Activated CD4-positive, alpha-beta T cell treated with anti-CD3 and anti-CD28 coated beads, Interleukin-2, Interleukin-4, amounts not matched to agents 100 ng/mL and 50 ng/mL, durations not matched to agents 16 hours and 8 hours (primary cell): ENCODE measurements around the gene FAM114A1.
A peak's percentile ranks its signal among the peaks of the same experiment; 100 is the strongest.

Source experiments
- DNase-seq: peaks from one replicate; pipeline ENCODE4 v3.0.0-alpha.2; 2020; ENCODE audit warnings: low spot score

FAM114A1 gene

DNA sequence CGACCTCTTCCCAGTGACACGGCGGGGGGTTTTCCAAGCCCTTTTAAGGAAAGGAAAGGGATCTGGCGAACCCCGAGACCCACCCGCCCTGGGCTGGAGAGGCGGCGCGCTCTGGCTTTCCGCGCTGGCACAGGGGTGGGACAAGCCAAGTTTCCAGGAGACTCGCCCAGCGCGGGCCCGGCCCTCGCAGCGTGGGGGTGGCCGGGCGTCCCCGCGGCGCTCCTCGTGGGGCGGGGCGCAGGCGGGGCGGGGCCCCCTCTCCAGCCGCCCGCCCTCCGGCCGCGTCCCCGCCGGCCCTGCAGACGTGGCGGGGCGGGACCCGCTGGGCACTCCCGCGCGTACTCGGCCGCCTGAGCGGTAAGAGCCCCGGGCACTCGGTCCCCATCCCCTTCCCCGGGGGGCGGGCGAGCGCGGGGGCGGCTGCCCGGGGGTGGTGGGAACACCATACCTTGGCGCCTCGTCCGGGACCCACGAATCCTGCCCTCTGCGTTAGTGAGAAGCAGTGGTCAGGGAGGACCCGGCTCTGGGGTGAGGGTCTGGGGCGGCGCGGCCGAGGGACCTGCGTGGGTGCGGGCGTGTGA, at the start of gene FAM114A1:
FAM114A1 (plus strand) TSS at position 329 of the 581 bp plus-strand sequence. CDS start 10,273 bp downstream, outside the sequence.
- DNase-seq = no peak

DNA sequence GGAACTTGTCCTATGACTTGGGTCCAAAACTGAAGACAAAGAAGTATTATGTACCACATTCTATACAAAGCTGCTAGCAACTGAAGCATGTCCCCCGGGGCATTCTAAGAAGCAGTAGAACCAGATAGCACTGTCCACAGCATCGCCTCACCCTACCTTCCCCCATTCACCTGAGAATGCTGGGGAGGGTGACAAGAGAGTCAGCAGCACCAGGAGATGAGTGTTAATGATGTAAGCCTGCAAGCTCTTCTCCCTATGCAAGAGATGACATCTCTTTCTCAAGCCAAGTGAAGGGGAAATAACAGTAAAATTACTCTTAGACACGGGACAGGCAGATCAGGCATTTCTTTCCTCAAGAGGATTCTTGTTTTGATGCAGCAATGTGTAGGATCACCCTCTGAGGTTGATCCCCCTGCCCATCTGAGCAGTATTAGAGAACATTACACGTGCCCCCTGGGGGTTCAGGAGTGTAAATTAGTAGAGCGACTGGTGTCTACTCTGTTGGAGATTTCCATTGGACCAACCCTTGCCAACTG, 49.1 kb upstream of the FAM114A1 start:
- no peak for DNase-seq

- DNase-seq = no peak
Measured at GRCh38 chr4:38819569-38819968, 48.0 kb upstream of the FAM114A1 start.

DNA sequence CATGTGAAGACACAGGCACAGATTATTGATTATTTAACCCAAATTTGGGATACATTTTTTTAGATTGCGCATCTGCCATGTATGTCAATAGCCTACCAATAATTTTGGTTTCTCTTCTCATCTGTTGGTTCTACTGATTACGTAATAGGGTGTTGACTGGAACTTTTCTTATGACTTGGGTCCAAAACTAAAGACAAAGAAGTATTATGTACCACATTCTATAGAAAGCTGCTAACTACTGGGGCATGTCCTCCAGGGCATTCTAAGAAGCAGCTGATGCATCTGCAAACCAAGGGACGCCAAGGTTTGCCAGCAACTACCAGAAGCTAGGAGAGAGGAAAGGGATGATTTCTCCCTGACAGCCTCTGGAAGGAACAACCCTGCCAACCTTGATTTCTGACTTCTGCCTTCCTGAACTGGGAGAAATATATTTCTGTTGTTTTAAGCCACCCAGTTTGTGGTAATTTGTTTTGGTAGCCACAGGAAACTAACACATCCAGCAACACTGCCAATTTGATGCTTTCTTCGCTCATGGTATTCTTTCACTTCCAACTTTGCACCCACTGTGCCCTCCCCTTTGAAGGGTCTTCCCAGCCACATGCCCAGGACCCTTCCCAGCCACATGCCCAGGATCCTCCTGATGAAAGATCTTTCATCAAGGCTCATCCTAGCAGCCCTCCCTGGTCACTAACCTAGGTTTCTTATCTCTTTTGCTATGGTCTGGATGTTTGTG, 47.1 kb upstream of the FAM114A1 start:
- no peak for DNase-seq

GRCh38 chr4:38821739-38822138, 45.9 kb upstream of the FAM114A1 start:
- no peak for DNase-seq

DNA sequence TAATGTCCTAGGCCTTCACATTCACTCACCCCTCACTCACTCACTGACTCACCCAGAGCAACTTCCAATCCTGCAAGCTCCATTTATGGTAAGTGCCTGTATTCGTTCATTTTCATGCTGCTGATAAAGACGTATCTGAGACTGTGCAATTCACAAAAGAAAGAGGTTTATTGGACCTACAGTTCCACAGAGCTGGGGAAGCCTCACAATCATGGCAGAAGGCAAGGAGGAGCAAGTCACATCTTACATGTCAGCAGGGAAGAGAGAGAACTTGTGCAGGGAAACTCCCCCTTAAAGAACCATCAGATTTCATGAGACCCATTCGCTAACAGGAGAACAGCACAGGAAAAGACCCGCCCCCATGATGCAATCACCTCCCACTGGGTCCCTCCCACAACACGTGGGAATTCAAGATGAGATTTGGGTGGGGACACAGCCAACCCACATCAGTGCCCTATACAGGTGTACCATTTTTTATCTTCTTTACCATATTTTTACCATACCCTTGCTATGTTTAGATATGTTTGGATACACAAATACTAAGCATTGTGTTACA, 44.8 kb upstream of the FAM114A1 start:
- no peak for DNase-seq

DNA sequence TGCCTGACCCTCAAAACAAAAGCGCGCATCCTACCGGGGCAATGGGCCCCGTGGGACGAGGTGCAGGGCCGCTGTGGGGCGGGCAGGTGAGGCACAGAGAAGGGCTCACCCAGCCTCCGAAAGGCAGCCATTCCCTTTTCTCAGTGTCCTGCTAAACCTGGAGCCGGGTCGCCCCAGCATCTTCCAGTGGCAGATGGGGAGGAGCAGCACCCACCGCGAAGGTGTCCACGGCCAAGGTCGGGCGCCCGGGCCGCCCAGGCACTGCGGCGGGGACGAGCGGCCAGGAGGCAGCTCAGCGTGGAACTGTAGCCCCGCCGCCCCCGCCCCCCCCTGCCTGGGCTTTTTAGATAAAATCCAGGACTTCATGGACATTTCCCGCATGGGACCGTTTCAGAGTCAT, 43.8 kb upstream of the FAM114A1 start:
- no peak for DNase-seq

- DNase-seq = no peak
Measured at GRCh38 chr4:38829237-38829636, 38.4 kb upstream of the FAM114A1 start.

GRCh38 chr4:38831653-38832052, 36.0 kb upstream of the FAM114A1 start:
- no peak for DNase-seq

GRCh38 chr4:38832206-38832605, 35.4 kb upstream of the FAM114A1 start:
- no peak for DNase-seq

DNA sequence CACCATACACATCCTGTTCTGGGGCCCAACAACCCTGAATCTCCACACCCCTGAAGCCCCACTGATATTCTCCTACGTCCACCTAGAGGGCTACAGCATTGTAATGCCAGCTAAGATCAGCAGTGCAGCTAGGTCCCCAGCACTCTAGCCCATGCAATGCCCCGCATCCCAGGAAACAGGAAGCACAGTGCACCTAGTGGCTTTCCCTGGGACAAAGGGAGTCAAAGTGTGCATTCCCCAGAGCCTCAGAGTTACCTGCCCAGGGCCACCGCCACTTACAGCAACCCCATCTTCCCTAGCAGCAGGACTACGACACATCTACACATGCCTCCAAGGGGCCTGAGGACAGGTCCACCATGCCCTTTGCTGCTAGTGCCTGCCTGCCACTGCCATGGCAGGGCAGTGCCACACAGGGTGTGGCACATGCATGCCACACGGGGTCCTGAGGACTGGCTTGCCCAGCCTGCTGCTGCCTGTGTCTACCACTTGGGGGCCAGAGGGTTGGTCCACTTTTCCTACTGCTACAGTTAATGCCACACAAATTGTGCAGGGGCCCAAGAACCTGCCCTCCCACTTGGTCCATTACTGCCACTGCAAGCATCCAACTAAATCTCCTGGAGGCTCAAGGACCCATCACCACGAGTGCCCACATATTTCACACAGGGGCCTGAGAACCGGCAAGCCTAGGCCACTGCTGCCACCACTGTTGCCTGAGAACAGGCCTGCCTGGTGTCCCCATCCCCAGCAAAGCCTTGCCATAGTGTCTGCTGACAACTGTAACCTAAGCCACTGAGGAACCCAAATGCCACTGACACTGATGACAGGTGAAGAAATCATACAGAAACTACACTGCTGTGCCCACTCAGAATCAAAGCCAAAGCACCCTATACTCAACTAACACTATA, 34.7 kb upstream of the FAM114A1 start:
- DNase-seq = no peak

DNA sequence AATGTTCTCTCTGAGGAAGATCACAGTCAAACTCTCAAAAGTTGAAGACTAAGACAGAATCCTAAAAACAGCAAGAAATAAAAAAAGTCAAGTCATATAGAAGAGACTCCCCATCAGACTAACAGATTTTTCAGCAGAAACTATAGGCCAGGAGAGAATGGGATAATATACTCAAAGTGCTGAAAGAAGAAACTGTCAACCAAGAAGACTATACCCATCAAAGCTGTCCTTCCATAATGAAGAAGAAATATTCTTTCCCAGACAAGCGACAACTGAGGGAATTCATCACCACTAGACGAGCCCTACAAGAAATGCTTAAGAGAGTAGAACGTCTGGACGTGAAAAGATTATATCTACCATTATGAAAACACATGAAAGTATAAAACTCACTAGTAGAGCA, 33.0 kb upstream of the FAM114A1 start:
- DNase-seq = no peak

- no peak for DNase-seq
Measured at GRCh38 chr4:38837334-38837733, 30.3 kb upstream of the FAM114A1 start.

GRCh38 chr4:38837849-38838248, 29.8 kb upstream of the FAM114A1 start:
- DNase-seq = peak; percentile 36

DNA sequence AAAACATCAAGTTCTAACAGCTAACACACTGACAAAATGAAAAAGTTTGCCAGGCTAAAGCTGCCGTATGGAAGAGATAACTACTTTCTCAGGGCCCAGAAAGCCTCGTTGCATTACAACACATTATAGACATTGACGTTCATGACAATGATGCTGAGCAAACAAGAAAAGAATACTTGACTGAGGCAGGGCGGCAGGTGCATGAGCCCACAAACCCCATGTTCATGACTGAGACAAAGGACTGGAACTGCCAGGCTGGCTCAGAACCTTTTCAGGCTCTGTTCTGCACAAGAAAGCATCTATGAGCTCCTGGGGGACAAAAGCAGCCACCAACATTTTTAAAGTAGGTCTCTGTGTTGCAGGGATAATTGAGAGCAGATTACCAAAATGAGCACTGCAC, 24.6 kb upstream of the FAM114A1 start:
- DNase-seq = no peak

DNA sequence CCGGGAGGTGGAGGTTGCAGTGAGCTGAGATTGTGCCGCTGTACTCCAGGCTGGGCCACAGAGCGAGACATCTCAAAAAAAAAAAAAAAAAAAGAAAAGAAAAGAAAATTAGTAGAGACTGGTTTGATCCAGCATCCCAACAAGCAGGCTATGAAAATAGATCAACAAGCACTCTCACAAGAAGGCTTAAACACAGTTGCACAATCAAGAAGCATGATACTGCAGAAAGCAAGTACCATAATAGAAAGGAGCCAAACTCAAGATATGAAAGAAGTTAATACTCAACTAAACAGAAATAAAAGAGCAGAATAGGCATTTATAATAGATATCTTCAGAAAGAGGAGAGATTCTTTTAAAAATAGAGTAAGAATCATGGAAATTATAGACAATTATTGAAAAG, 21.6 kb upstream of the FAM114A1 start:
- DNase-seq = no peak

DNA sequence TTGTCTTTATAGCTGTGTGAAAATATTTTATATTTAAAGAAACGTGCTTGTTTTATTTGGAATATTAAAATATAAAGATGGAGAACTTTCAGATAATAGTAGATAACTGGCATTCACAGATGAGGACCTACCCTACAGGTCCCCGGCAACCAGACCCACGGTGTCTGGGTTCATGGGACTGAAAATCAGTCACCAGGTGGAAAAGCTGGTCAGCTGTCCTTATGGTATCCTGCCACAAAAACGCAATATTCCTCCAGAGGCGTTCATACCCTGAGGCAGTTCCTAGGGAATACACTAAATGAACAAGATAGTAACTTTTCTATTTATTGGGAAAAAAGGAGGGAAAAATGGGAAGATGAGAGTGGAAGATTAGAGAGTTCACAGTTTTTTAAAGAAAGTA, 12.1 kb upstream of the FAM114A1 start:
- no peak for DNase-seq

DNA sequence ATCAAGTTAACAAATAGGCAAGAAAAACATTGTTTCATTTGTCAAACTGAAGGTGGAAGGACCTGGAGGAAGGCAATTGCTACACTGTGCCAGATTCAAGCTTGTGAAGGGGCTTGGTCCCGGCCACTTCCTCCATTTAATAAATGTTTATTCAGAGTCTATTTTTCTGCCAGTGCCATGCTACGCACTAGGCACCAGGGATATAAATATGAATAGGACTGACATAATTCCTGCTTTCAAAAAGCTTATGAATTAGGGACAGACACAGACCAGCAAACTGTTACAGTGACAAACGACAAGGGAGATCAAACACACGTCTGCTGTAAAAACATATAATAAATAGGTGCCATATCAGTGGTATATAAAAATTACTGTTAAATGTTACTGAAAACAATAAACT, 11.6 kb upstream of the FAM114A1 start:
- DNase-seq = no peak

DNA sequence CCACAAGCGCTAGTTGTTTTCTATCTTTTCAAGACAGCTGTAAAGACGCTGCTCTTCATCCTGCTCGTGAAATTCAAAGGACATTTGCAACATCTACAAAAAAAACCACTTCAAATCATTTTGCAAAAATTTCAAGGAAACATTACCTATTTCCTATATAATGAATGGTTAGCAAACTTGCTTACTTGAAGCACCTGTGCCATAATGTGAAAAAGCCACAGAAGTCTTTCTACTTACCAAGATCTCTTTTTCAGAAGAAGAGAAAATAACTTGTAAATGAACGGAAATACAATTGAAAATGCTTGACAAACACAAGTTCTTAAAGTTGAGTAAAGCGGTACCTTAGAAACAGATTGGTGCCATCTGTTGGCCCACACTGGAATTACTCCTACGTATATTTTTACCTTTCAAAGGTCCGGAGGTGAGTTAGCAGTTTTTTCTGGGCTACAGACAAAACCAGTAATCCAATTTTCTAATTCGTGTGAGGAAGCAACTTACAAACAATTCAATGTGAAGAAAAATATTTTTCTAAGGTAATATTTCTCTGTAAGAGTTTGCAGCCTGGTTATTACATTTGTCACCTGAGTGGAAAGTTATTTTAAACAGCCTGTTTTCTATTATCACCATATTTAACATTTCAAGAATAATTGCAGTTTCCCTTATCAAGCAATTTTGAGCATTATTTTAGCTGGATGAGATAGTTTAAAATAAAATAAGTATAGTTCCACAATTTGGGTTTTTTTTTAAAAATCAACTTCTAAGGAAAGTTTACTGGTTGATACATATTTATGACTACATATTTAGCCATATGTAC, 10.9 kb upstream of the FAM114A1 start, which contains the start of gene TLR6:
TLR6 (minus strand) TSS at position 294 of the 814 bp plus-strand sequence. CDS start 27,344 bp downstream, outside the sequence.
- peak; percentile 83 for DNase-seq

DNA sequence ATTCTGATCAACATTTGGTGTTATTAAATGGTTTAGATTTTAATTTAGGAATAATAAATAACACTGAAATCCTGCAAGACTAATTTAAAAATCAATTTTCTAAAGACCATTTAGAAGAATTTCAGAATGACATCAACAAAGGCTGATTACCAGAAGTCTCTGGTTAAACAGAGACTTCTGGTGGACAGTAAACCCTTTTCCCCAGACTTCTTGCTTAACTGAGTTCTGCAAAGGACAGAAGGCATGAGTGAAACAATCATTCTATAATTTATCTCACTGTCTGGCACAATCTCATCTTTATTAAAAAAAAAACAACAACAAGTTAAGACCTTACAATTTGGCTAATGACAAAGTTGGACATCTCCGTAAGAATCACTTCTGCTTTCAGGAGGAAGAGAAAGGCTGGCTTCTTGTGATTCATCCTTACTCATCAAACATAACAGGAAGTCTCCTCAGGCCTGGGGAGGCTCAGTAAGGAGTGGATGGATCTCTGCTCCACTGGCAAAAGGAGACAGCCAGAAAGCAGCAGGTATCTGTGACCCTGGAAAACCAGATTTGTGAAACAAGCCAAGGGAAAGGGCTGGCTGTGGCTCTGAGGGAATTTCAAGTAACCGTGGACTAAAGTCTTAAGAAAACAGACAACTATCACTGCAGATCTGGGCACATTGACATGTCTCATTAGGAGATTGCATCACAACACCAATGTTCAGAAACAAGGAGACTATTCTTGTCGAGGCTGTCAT, 10.1 kb upstream of the FAM114A1 start:
- peak; percentile 60 for DNase-seq

- no peak for DNase-seq
Measured at GRCh38 chr4:38858097-38858420, 9.5 kb upstream of the FAM114A1 start.
